ENCODE measurements around the gene ARHGAP26. TPM values are rescaled to one million over a fixed set of nuclear protein-coding genes. Genes with fewer than 3 reads are reported as not detected.

Gene ARHGAP26
- polyA plus RNA-seq, 1 donor from 2014 or later: 0.83 TPM

GRCh38 chr5:143231416-143231815, 461.2 kb downstream of the ARHGAP26 start:
- H3K4me3 ChIP-seq (ENCODE audit: low read length): no peak overlapping the region
- no peaks in the 10 kb centered on the region for H3F3A ChIP-seq (ENCODE audit: insufficient read depth, low read length, poor library complexity, severe bottlenecking)
- H3K27me3 ChIP-seq (ENCODE audit: insufficient read depth, low read depth, low read length): no peaks in the 10 kb centered on the region
- H4K20me1 ChIP-seq (ENCODE audit: insufficient read depth): no peaks in the 10 kb centered on the region
- H3K27ac ChIP-seq (ENCODE audit: low read length): no peak overlapping the region
- no peak overlapping the region for H3K4me2 ChIP-seq (ENCODE audit: low read length)
- H3K79me2 ChIP-seq (replicated peaks; ENCODE audit: insufficient read depth, low read length): no peaks in the 10 kb centered on the region
- no peaks in the 10 kb centered on the region for H3K9me2 ChIP-seq (ENCODE audit: insufficient read depth, low read length)
- H2AFZ ChIP-seq (ENCODE audit: low read depth, low read length): no peak overlapping the region
- H3K9me3 ChIP-seq (ENCODE audit: low read length): no peaks in the 10 kb centered on the region
- no peaks in the 10 kb centered on the region for H3K36me3 ChIP-seq (ENCODE audit: insufficient read depth, low read length)
- no peak overlapping the region for H3K9ac ChIP-seq (ENCODE audit: low read length)
- TF ChIP-seq CTCF (IDR thresholded peaks at IDR 0.05; ENCODE audit: poor library complexity, severe bottlenecking) (no peak), RAD21 (conservative IDR thresholded peaks at IDR 0.05) (no peak), SMC3 (conservative IDR thresholded peaks at IDR 0.05; ENCODE audit: poor library complexity) (no peak), TAF1 (IDR thresholded peaks at IDR 0.05; ENCODE audit: low read depth) (no peak), MXI1 (conservative IDR thresholded peaks at IDR 0.05; ENCODE audit: poor library complexity, severe bottlenecking) (no peak)

GRCh38 chr5:143231973-143232812, 462.0 kb downstream of the ARHGAP26 start:
- no peaks in the 10 kb centered on the region for H4K20me1 ChIP-seq (ENCODE audit: insufficient read depth)
- H3K36me3 ChIP-seq (ENCODE audit: insufficient read depth, low read length): no peaks in the 10 kb centered on the region
- H3K9ac ChIP-seq (ENCODE audit: low read length): no peak overlapping the region
- no peaks in the 10 kb centered on the region for H3K9me2 ChIP-seq (ENCODE audit: insufficient read depth, low read length)
- H3K4me3 ChIP-seq (ENCODE audit: low read length): no peak overlapping the region
- H3K4me2 ChIP-seq (ENCODE audit: low read length): no peak overlapping the region
- H2AFZ ChIP-seq (ENCODE audit: low read depth, low read length): no peak overlapping the region
- no peaks in the 10 kb centered on the region for H3F3A ChIP-seq (ENCODE audit: insufficient read depth, low read length, poor library complexity, severe bottlenecking)
- TF ChIP-seq TAF1 (IDR thresholded peaks at IDR 0.05; ENCODE audit: low read depth) (no peak), EZH2 (IDR thresholded peaks at IDR 0.05; ENCODE audit: borderline replicate concordance, insufficient read depth, low read length, poor library complexity, severe bottlenecking) (no peak), RAD21 (conservative IDR thresholded peaks at IDR 0.05) (no peak), REST (IDR thresholded peaks at IDR 0.05; ENCODE audit: borderline replicate concordance) (no peak)
- no peaks in the 10 kb centered on the region for H3K9me3 ChIP-seq (ENCODE audit: low read length)
- no peak overlapping the region for H3K27ac ChIP-seq (ENCODE audit: low read length)
- no peaks in the 10 kb centered on the region for H3K27me3 ChIP-seq (ENCODE audit: insufficient read depth, low read depth, low read length)
- no peaks in the 10 kb centered on the region for H3K79me2 ChIP-seq (replicated peaks; ENCODE audit: insufficient read depth, low read length)

GRCh38 chr5:143233031-143233430, 462.9 kb downstream of the ARHGAP26 start:
- no peaks in the 10 kb centered on the region for H3F3A ChIP-seq (ENCODE audit: insufficient read depth, low read length, poor library complexity, severe bottlenecking)
- H3K27ac ChIP-seq (ENCODE audit: low read length): no peak overlapping the region
- no peaks in the 10 kb centered on the region for H3K79me2 ChIP-seq (replicated peaks; ENCODE audit: insufficient read depth, low read length)
- H3K36me3 ChIP-seq (ENCODE audit: insufficient read depth, low read length): no peaks in the 10 kb centered on the region
- no peak overlapping the region for H3K4me3 ChIP-seq (ENCODE audit: low read length)
- no peaks in the 10 kb centered on the region for H3K9me2 ChIP-seq (ENCODE audit: insufficient read depth, low read length)
- no peak overlapping the region for H3K9ac ChIP-seq (ENCODE audit: low read length)
- H2AFZ ChIP-seq (ENCODE audit: low read depth, low read length): no peak overlapping the region
- no peak overlapping the region for H3K4me2 ChIP-seq (ENCODE audit: low read length)
- H3K27me3 ChIP-seq (ENCODE audit: insufficient read depth, low read depth, low read length): no peaks in the 10 kb centered on the region
- H3K9me3 ChIP-seq (ENCODE audit: low read length): no peaks in the 10 kb centered on the region
- H4K20me1 ChIP-seq (ENCODE audit: insufficient read depth): no peaks in the 10 kb centered on the region
- no peak for TF ChIP-seq TAF1 (IDR thresholded peaks at IDR 0.05; ENCODE audit: low read depth)
- no peak for TF ChIP-seq SMC3 (conservative IDR thresholded peaks at IDR 0.05; ENCODE audit: poor library complexity)
- no peak for TF ChIP-seq POLR2AphosphoS5 (IDR thresholded peaks at IDR 0.05)
- TF ChIP-seq REST (IDR thresholded peaks at IDR 0.05; ENCODE audit: borderline replicate concordance): no peak
- TF ChIP-seq EP300 (conservative IDR thresholded peaks at IDR 0.05; ENCODE audit: poor library complexity, severe bottlenecking): no peak
- no peak for TF ChIP-seq MXI1 (conservative IDR thresholded peaks at IDR 0.05; ENCODE audit: poor library complexity, severe bottlenecking)
- no peak for TF ChIP-seq CTCF (IDR thresholded peaks at IDR 0.05; ENCODE audit: poor library complexity, severe bottlenecking)
- no peak for TF ChIP-seq RAD21 (conservative IDR thresholded peaks at IDR 0.05)
